ENCODE measurements around the gene SP4. TPM values are rescaled to one million over a fixed set of nuclear protein-coding genes. Genes with fewer than 3 reads are reported as not detected.

The SP4 gene
- total RNA-seq, 4 donors from 2014 or later, result 6.7 to 13.4 (median 9.5) TPM

DNA sequence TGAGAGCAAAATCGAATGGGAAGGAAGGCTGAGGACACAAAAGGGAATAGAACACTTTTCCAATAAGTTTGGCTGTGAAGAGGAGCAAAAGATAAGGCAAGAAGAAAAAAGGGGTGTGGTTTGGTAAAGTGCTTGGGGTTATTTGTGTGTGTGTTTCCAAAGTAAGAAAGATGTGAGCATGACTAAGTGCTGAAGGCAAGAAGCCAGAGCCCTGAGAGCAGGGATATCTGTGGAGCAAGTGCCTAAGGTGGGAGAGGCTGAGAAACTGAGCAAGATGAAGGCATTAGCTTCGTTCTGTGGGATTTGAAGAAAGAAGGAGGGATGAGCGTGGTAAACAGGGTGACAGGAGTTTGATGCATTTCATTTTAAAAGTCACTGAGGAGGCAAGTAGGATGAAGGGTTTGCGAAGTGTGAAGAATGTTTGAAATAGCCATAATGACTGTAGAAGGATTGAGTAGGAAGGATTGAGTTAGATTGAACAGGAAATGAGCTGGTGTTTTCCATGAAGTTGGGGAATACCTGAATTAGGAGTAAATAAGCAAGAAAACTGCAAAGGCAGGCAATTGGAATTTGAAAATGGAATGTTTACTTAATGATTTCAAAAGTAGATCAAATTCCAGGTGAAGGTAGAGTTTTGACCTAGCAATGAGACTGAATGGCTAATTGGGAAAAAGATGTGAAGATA lies 19.9 kb upstream of the SP4 start:
- Histone ChIP-seq H3K4me1 (no peaks in the 10 kb centered on the region), H3K27me3 (peaks cover 16% of the 10 kb centered on the region), H3K4me3 (no peak overlapping the region), H3K9me3 (no peaks in the 10 kb centered on the region), H3K36me3 (no peaks in the 10 kb centered on the region), H3K27ac (no peak overlapping the region)
- no peak for ATAC-seq
- WGBS, 2 donors (ENCODE audit: low coverage in 1 of 2), result 68 to 84% methylated on average over 4 of the region's 4 CpGs
- TF ChIP-seq POLR2AphosphoS5 (IDR thresholded peaks at IDR 0.05) (no peak), EP300 (IDR thresholded peaks at IDR 0.05) (no peak), POLR2A (IDR thresholded peaks at IDR 0.05) (no peak)
- TF ChIP-seq, protein P1, sequence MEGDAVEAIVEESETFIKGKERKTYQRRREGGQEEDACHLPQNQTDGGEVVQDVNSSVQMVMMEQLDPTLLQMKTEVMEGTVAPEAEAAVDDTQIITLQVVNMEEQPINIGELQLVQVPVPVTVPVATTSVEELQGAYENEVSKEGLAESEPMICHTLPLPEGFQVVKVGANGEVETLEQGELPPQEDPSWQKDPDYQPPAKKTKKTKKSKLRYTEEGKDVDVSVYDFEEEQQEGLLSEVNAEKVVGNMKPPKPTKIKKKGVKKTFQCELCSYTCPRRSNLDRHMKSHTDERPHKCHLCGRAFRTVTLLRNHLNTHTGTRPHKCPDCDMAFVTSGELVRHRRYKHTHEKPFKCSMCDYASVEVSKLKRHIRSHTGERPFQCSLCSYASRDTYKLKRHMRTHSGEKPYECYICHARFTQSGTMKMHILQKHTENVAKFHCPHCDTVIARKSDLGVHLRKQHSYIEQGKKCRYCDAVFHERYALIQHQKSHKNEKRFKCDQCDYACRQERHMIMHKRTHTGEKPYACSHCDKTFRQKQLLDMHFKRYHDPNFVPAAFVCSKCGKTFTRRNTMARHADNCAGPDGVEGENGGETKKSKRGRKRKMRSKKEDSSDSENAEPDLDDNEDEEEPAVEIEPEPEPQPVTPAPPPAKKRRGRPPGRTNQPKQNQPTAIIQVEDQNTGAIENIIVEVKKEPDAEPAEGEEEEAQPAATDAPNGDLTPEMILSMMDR (IDR thresholded peaks at IDR 0.05), result no peak

DNA sequence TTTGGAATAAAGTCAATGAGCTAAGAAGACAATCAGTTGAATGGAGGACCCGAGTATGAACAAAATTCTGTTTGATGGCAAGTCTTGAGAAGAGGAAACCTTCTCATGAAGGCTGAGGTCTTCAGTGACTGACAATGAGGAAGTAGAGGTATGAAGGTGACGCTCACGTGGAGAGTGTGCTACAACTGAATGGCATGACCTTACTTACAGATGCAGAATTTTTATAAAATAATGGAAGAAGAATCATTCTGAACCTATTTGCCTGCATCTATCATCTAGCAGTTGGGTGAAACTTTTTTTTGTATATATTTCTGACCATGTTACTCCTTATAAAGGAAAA lies 19.4 kb upstream of the SP4 start:
- 75 to 91% methylated on average over 3 of the region's 3 CpGs for WGBS, 2 donors (ENCODE audit: low coverage in 1 of 2)
- no peak overlapping the region for H3K27ac ChIP-seq
- no peaks in the 10 kb centered on the region for H3K4me1 ChIP-seq
- H3K9me3 ChIP-seq, result no peaks in the 10 kb centered on the region
- ATAC-seq, result no peak
- TF ChIP-seq, protein P1 (IDR thresholded peaks at IDR 0.05), result no peak
- TF ChIP-seq POLR2A (IDR thresholded peaks at IDR 0.05) (no peak), POLR2AphosphoS5 (IDR thresholded peaks at IDR 0.05) (no peak), EP300 (IDR thresholded peaks at IDR 0.05) (no peak)
- no peaks in the 10 kb centered on the region for H3K36me3 ChIP-seq
- H3K27me3 ChIP-seq, result peaks cover 16% of the 10 kb centered on the region
- H3K4me3 ChIP-seq, result no peak overlapping the region

DNA sequence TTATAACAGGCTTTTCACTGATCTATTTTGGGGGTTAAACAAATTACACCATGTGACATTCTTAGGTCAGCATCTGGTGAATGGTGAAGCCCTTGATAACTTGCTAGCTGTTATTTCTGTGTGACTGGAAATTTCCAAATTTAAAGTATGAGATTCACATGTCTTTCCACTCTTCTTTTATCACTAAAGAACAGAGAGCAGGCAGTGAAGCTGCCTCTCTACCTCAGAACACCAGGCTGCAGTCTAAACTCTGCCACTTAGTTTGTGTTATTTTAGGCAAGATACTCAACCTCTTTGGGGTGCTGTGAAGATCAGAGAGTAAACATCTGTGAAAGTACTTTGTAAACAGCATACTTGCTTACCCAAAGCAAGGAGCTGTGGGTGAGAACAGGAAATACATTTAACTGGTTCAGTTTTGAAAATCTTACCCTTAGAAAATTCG lies 15.5 kb upstream of the SP4 start:
- no peak overlapping the region for H3K4me3 ChIP-seq
- no peak overlapping the region for H3K27ac ChIP-seq
- no peaks in the 10 kb centered on the region for H3K36me3 ChIP-seq
- H3K4me1 ChIP-seq, result no peaks in the 10 kb centered on the region
- TF ChIP-seq POLR2AphosphoS5 (IDR thresholded peaks at IDR 0.05) (no peak), EP300 (IDR thresholded peaks at IDR 0.05) (no peak), POLR2A (IDR thresholded peaks at IDR 0.05) (no peak)
- TF ChIP-seq, protein P1 (IDR thresholded peaks at IDR 0.05), result no peak
- no peaks in the 10 kb centered on the region for H3K9me3 ChIP-seq
- peaks cover 11% of the 10 kb centered on the region for H3K27me3 ChIP-seq
- 55 to 65% methylated on average over 1 of the region's 1 CpG for WGBS, 2 donors (ENCODE audit: low coverage in 1 of 2)
- ATAC-seq, result no peak

DNA sequence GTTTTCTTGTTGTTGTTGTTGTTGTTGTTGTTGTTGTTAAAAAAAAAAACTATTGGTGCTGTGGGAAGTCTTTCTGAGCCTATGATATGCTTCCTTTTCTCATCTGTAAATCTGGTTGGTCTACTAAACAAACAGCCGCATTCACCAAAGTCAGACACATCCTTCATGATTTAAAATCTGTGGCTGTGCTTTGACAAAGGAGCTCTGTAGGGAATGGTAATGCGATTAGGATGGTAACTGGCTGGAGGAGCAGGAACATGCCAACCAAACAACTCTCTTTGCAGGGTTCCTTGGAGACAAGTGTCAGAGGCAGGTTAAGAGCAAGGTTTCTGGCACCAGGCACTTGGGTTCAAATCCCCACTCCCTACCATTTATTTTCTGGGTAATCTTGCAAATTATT lies 14.9 kb upstream of the SP4 start:
- Histone ChIP-seq H3K27me3 (peaks cover 6% of the 10 kb centered on the region), H3K9me3 (no peaks in the 10 kb centered on the region), H3K4me1 (no peaks in the 10 kb centered on the region), H3K36me3 (no peaks in the 10 kb centered on the region), H3K4me3 (no peak overlapping the region), H3K27ac (no peak overlapping the region)
- ATAC-seq, result no peak
- TF ChIP-seq EP300 (IDR thresholded peaks at IDR 0.05), result no peak
- TF ChIP-seq, protein P1 (IDR thresholded peaks at IDR 0.05), result no peak
- no peak for TF ChIP-seq POLR2A (IDR thresholded peaks at IDR 0.05)
- TF ChIP-seq POLR2AphosphoS5 (IDR thresholded peaks at IDR 0.05), result no peak
- 56 to 65% methylated on average over 2 of the region's 2 CpGs for WGBS, 2 donors (ENCODE audit: low coverage in 1 of 2)

DNA sequence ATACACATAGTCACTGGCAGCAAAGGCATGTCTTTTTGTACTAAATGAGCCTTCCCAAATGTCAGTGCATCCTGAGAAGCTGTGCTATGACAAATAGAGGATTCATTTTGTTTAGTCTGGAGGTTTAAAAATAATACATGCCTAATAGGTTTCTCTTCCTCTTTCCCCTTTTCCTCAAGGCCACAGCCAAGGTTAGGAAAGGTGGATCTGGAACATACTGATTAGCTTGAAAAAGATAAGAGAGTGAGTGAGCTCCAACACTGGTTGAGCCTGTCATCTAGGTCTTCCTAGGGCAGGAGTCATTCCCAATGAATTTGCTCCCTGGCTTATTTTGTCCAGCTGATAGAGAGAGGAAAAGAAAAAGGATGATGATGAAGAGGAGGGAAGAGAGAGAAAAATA lies 14.4 kb upstream of the SP4 start:
- no peaks in the 10 kb centered on the region for H3K9me3 ChIP-seq
- peaks cover 5% of the 10 kb centered on the region for H3K27me3 ChIP-seq
- H3K4me1 ChIP-seq, result no peaks in the 10 kb centered on the region
- no peak overlapping the region for H3K4me3 ChIP-seq
- no peak for TF ChIP-seq EP300 (IDR thresholded peaks at IDR 0.05)
- no peak for TF ChIP-seq POLR2AphosphoS5 (IDR thresholded peaks at IDR 0.05)
- no peak for TF ChIP-seq POLR2A (IDR thresholded peaks at IDR 0.05)
- TF ChIP-seq, protein P1 (IDR thresholded peaks at IDR 0.05), result no peak
- no peaks in the 10 kb centered on the region for H3K36me3 ChIP-seq
- ATAC-seq, result no peak
- H3K27ac ChIP-seq, result no peak overlapping the region

Data from gastroesophageal sphincter (tissue), 4 donors.